HL-60 (cell line): ENCODE results near the gene NTHL1.

Source experiments
- DNase-seq, 2 experiments: peaks; one replicate each; pipeline ENCODE4 v3.0.0-alpha.2; 2010 to 2020; ENCODE audit warnings: low read depth in 1 of 2, low spot score in 1 of 2
- H3K27ac ChIP-seq: fragments of 250-450 bp; sonication (Bioruptor Pico); replicated peaks from 2 replicates; pipeline ENCODE4 v1.5.1; 2020; ENCODE audit warnings: mild to moderate bottlenecking, moderate library complexity
- H3K27me3 ChIP-seq: fragments of 250-450 bp; sonication (Bioruptor Pico); 2 replicates; pipeline ENCODE4 v1.5.1; 2021; ENCODE audit warnings: mild to moderate bottlenecking, moderate library complexity; ENCODE audit not compliant: insufficient read depth, poor library complexity, severe bottlenecking
- H3K4me3 ChIP-seq: replicated peaks from 2 replicates; pipeline ENCODE4 v1.5.1; 2011; ENCODE audit warnings: mild to moderate bottlenecking, control low read depth, low read length; ENCODE audit not compliant: insufficient read depth
- GABPA ChIP-seq: IDR thresholded peaks from 2 replicates; pipeline ENCODE4 v1.6.1; 2012; ENCODE audit warnings: low read depth
- POLR2AphosphoS5 ChIP-seq: IDR thresholded peaks from 2 replicates; pipeline ENCODE4 v1.6.1; 2012; ENCODE audit warnings: low read depth
- SPI1 ChIP-seq: IDR thresholded peaks from 2 replicates; pipeline ENCODE4 v1.6.1; 2012; ENCODE audit warnings: low read depth, mild to moderate bottlenecking, borderline replicate concordance
- TF ChIP-seq, protein P1 (sequence below): IDR thresholded peaks from one replicate; pipeline ENCODE4 v1.5.1; 2011; ENCODE audit warnings: low read length, control low read depth, inconsistent platforms; ENCODE audit not compliant: insufficient read depth
- TF ChIP-seq, protein P2 (sequence below): IDR thresholded peaks from 2 replicates; pipeline ENCODE4 v1.6.1; 2012; ENCODE audit warnings: low read depth; ENCODE audit not compliant: insufficient replicate concordance

NTHL1 gene

DNA sequence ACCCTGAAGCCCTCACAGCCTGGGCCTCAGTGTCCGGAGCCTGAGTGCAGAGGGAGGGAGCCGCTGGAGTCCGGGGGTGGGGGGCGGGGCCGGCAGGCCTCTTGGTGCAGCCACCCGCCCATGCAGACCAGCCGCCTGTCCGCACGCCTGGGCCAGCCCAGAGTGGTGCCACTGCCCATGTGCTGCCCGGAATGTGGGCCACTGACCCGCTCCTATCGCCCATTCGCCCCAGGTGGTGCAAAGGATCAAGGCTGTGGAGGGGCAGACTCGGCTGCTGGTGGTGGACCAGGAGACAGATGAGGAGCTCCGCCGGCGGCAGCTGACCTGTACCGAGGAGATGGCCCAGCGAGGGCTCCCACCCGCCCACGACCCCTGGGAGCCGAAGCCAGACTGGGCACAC is 18.3 kb downstream of the NTHL1 start:
- no peak for TF ChIP-seq SPI1
- no peak for TF ChIP-seq GABPA
- TF ChIP-seq, protein P1, sequence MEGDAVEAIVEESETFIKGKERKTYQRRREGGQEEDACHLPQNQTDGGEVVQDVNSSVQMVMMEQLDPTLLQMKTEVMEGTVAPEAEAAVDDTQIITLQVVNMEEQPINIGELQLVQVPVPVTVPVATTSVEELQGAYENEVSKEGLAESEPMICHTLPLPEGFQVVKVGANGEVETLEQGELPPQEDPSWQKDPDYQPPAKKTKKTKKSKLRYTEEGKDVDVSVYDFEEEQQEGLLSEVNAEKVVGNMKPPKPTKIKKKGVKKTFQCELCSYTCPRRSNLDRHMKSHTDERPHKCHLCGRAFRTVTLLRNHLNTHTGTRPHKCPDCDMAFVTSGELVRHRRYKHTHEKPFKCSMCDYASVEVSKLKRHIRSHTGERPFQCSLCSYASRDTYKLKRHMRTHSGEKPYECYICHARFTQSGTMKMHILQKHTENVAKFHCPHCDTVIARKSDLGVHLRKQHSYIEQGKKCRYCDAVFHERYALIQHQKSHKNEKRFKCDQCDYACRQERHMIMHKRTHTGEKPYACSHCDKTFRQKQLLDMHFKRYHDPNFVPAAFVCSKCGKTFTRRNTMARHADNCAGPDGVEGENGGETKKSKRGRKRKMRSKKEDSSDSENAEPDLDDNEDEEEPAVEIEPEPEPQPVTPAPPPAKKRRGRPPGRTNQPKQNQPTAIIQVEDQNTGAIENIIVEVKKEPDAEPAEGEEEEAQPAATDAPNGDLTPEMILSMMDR = no peak
- TF ChIP-seq, protein P2, sequence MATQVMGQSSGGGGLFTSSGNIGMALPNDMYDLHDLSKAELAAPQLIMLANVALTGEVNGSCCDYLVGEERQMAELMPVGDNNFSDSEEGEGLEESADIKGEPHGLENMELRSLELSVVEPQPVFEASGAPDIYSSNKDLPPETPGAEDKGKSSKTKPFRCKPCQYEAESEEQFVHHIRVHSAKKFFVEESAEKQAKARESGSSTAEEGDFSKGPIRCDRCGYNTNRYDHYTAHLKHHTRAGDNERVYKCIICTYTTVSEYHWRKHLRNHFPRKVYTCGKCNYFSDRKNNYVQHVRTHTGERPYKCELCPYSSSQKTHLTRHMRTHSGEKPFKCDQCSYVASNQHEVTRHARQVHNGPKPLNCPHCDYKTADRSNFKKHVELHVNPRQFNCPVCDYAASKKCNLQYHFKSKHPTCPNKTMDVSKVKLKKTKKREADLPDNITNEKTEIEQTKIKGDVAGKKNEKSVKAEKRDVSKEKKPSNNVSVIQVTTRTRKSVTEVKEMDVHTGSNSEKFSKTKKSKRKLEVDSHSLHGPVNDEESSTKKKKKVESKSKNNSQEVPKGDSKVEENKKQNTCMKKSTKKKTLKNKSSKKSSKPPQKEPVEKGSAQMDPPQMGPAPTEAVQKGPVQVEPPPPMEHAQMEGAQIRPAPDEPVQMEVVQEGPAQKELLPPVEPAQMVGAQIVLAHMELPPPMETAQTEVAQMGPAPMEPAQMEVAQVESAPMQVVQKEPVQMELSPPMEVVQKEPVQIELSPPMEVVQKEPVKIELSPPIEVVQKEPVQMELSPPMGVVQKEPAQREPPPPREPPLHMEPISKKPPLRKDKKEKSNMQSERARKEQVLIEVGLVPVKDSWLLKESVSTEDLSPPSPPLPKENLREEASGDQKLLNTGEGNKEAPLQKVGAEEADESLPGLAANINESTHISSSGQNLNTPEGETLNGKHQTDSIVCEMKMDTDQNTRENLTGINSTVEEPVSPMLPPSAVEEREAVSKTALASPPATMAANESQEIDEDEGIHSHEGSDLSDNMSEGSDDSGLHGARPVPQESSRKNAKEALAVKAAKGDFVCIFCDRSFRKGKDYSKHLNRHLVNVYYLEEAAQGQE = no peak
- TF ChIP-seq POLR2AphosphoS5 = no peak
- peaks cover 29% of the 10 kb centered on the region for H3K27me3 ChIP-seq
- no peak for DNase-seq
- H3K4me3 ChIP-seq = no peak overlapping the region
- no peak overlapping the region for H3K27ac ChIP-seq

DNA sequence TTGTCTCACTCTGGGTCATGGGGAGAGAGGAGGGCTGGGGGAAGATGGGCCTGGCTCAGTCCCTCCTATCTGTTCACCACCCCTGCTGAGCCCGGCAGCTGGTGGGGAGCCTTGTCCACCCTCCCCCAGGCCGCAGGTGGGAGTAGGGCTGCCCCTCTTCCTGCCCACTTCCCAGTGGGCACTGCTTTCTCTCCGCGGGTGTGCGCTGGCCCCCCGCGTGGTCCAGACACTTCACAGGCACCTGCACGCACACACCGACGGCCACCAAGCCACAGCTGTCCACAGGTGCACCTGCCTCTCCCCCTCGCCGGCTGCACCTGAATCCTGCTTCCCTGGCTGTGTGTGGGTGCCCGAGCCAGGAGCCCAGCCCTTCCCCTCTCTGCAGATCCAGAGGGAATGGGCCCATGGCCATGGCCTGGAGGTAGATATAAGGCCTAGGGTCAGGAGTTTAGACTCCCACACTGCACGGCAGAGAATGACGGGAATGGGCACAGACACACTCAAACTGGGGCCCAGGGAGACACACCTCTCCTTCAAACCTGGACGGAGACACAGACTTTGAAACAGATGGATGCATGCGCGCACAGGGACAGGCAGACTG is 18.9 kb downstream of the NTHL1 start:
- TF ChIP-seq POLR2AphosphoS5 (no peak), GABPA (no peak), SPI1 (no peak)
- TF ChIP-seq, protein P2 = no peak
- TF ChIP-seq, protein P1 = no peak
- peaks cover 29% of the 10 kb centered on the region for H3K27me3 ChIP-seq
- no peak overlapping the region for H3K27ac ChIP-seq
- no peak overlapping the region for H3K4me3 ChIP-seq
- no peak for DNase-seq

DNA sequence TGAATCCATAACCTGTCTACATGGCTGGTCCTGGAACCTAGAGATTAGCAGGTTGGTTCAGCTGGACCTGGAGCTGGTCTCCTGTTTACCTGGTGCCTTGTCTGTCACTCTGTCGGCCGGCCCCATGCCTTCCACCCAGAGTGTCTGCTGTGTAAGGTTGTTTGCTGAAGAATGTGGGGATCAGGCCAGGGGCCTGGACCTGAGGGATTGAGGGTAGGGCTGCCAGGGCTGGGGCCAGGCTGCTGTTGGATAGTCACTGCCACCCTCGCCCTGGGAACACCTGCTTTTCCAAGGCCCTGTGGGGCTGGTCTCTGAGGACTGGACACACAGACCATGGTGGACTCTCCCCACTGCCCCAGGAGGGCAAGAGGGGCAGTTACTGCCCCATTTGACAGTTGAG is 19.5 kb downstream of the NTHL1 start:
- Histone ChIP-seq H3K27me3 (peaks cover 24% of the 10 kb centered on the region), H3K4me3 (no peak overlapping the region), H3K27ac (no peak overlapping the region)
- no peak for TF ChIP-seq POLR2AphosphoS5
- TF ChIP-seq, protein P2 = no peak
- no peak for TF ChIP-seq GABPA
- TF ChIP-seq SPI1 = no peak
- TF ChIP-seq, protein P1 = no peak
- no peak for DNase-seq
